NK-92 treated with Interleukin-12 subunit alpha and Interleukin-12 subunit beta, amount 100 ng/mL, for 24 hours (cell line): ENCODE data around the gene CTBP2.
"Not testable (repeated sequence)": the region's sequence is repeated elsewhere in the genome, so short reads cannot be mapped to it uniquely, and the experiment has no call there.

Experiments used
- DNase-seq: peaks from one replicate; lab custom pipeline; 2025; lab: John Stamatoyannopoulos, UW

Gene CTBP2

GRCh38 chr10:125158601-125159485 lies 1.5 kb downstream of the CTBP2 start:
- no peak for DNase-seq

DNA sequence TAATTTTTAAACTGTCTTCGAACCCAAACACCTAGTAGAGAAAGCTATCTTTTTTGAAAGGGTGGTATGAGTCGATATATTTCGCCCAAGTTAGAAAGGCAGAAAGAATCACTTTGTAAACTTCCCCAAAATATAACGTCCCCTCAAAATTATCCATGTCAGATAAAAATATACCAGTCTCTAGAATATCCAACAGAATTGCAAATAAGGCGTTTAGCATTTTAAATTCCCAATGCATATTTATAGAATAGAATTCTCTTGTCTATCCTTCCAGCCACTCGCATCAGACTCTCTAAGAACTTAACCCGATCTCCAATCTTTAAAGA lies 2.1 kb downstream of the CTBP2 start:
- DNase-seq = no peak

DNA sequence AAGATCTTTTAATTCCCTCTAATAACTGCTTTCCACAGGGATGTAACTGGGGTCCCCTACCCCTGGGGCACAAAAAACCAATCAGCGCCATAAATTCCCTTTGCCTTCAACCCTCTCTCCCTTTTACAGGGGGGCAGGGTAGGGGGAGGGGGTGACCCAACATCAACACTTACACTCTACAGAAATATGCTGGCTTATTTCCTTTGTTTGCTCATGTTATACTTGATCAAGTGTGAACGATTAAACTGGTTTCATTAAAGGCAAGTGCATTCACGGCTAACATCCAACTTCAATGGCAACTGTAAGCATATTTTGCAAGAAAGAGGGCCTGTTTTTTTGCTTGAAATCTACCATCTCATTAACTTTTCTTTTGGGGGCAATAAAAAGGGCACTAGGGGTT lies 2.9 kb downstream of the CTBP2 start:
- DNase-seq = no peak

DNA sequence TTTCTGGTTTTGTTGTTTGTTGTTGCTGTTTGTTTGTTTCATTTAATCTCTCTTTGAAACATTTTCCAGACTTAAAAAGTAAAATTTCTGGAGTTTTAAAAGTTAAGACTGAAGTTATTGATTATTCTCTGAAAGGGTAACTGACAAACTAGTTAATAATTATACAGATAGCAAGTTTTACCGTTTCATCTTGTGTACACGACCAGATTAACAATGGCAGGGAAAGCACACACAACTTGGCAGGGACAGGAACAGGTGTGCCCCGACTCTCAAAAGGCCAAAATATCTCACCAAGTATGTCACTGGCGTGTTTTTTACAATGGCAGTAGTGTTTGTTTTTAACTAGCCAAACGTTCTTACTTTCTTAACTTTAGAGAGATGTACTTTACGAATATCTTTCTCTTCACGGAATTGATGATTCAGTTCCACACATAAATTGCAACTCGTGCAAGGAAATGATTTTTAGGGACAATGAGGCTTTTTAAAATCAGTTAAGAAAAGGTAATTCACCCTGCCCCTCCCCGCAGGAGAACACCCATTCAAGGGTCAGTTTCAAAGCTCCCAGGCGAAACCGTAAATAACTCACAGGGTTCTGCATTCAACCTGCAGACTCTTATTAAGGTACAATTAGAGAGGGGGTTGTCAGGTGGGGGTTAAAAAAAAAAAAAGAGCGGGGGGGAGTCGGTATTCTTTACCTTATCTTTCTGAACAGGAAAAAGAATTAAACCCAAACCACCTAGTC lies 3.5 kb downstream of the CTBP2 start:
- DNase-seq = no peak

- no peak for DNase-seq
Observed at GRCh38 chr10:125156196-125156595, 4.2 kb downstream of the CTBP2 start.

GRCh38 chr10:125155101-125155500 lies 5.3 kb downstream of the CTBP2 start:
- DNase-seq = no peak

GRCh38 chr10:125154529-125154928 lies 5.8 kb downstream of the CTBP2 start:
- no peak for DNase-seq

GRCh38 chr10:125153703-125154490 lies 6.5 kb downstream of the CTBP2 start:
- no peak for DNase-seq

DNA sequence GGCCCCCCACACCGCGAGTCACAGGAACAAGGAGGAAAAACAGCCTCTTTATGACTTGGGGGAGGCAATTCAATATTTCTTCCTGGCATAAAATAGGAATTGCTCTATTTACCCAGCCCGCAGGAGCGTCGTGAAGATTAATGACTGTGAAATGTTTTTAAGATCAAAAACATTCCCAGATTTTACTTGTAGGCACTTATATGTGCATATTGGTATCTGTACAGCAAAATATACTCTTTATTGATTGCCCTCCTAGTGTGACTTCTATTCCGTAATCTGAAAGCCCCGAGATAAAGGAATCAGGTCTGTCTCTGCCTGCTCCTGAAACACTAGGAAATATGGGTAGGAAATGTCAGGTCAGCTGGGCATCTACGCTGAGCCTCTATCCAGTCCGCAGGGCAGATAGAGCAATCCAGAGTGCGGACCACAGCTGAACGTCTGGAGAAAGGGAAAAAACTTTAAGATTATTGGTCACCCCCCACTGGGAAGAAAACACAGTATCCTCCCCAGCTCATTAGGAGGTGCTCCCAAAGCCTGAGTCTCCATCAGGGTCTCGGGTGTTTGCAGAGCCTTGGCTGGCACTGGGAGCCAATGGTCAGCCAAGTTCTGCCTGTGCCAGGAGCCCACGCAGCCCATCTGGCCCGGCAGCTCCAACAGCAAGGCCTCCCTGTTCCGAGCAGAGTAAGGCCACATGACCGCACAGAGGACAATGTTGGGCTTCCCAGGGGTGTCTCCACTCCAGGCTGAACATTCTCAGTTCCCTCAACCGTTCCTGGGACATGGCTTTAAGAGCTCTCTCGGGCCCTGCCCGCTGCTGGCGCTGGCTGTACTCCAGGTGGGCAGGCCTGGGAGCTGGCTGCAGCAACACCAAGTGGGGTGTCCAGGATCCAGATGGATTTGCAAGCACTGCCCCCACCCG lies 7.7 kb downstream of the CTBP2 start:
- DNase-seq = no peak

DNA sequence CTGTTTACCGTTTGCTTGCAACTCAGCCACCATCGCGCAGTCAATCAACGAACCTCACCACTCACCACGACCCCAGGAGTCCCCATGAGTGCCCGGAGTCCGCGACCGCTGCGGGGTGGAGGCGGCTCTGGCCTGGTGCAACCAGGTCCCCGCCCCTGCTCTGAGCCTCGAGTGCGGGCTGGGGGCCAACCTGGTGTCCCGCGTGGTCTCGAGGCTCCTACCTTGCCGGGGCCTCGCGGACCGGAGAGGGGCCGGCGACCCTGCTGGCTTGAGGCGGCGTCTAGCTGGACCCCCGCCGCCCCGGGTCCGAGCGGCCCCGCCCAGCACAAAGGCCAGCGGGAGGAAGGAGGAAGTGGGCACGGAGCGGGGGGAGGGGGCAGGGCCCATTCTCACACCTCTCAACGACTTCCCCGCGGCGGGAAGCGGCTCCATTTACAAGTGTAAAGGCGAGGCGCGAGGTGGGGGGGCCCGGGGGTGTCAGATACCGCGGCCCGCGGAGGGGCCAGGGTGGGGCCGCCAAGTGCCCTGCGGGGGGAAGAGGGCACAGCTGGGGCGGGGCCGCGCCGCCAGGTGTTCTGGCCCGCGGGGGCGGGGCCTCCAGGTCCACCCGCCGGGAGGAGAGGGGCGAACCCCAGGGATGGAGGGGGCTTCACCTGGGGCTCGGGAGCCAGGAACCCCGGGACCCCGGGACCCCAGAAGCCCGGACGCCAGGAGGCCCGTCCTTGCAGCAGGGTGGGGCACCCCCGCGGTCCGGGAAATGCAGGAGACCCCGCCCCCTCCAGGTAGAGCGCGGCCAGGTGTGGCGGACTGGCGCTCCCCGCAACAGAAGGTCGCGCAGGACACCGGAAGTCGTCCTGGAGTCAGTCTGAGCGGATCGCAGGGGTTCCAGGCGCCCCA lies 8.6 kb downstream of the CTBP2 start:
- no peak for DNase-seq

GRCh38 chr10:125151170-125151552 lies 9.2 kb downstream of the CTBP2 start:
- DNase-seq = no peak

DNA sequence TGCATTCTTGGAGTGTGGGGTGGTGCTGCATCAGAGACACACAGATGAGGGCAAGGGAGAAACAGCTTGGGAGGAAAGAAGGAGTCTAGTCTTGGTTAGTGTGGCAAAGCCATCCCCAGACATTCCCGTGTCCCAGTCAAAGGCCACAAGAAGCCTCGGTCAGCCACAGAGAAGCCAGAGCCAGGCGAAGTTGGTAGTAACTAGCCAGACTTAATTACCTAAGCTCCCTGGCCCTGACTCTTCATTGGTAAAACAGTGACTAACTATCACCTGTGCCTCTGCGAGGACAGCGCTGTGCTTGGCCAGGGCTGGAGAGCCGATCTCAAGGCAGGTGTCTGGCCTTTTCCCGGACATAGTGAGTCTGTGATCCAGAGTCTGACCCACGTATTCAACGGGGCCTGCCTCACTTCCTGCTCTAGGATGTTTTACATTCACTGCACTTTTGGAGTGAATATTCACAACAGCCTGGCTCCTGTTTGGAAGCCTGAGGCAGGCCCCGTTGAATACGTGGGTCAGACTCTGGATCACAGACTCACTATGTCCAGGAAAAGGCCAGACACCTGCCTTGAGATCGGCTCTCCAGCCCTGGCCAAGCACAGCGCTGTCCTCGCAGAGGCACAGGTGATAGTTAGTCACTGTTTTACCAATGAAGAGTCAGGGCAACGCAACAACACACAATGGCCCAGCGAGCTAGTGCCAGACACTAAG lies 9.8 kb downstream of the CTBP2 start:
- not testable (repeated sequence) for DNase-seq

DNA sequence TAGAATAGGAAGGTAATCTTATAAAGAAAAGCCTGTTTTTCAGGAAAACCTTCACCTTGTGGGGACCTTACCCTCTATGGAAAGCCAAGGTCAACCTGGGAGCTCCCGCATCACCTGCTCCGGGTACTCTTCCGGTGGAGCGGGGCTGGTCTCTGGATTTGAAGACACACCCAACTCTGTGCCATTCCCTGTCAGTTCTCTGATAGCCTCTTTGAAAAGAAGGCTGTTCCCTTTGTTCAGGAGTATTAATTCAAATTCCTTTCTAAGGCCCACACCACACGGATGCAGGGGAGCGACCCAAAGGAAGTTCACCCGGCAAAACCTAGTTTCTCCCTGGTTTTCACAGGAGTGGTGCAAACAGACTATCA lies 10.7 kb downstream of the CTBP2 start:
- DNase-seq = no peak

- DNase-seq = no peak
Observed at GRCh38 chr10:125149036-125149679, 11.2 kb downstream of the CTBP2 start.

DNA sequence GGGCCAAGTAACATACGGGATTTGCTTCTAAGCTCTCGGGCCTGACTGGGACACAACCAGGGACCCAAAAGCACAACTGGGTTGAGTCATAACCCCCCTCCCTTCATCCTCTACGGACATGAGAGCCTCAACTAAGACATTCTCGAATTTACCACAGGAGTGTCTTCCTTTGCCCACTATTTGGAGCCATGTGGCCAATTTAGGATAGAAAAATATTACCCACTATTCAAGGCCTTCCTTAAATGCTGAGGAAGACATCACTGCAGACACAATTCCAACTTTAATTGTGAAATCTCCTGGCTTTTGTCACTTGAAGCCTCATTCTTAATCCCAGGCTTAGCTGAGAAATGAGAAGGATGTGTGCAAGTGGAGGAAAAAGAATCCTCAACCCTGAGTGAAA lies 11.8 kb downstream of the CTBP2 start:
- DNase-seq = no peak

GRCh38 chr10:125147971-125148439 lies 12.4 kb downstream of the CTBP2 start:
- no peak for DNase-seq

DNA sequence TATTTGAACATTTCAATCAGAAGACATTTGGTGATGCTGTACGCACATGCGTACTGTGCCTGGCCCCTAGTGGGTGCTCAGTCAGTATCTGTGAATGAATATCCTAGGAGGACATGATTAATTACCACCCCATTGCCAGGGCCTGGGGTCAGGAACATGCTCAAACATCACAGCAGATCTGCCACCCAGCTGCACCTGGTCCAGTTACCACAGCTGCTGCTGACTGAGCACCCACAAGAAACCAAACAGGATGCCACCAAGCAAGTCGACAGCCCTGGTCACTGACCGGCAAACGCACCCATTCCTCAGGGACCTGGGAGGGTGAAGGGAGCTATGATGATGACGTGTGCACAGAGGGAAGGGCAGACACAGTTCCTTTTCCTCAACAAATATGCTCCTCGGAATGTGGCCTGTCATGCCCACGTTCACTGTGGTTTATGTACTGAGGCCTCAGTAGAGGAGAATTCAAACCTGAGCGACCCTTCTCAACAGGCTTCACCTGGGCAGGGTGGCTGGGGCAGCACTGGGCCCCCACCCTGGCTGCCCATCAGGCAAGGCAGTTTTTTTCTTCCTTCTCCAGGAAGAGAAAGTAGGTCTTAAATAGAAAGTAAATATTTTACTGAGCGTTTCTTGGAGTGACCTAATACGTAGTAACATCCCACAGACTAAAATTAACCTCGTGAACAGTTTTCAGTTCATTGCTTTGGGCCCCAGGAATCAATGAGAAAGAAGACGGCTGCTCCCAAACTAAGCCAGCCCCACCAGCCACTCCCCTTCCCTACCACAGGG lies 13.4 kb downstream of the CTBP2 start:
- DNase-seq = no peak

DNA sequence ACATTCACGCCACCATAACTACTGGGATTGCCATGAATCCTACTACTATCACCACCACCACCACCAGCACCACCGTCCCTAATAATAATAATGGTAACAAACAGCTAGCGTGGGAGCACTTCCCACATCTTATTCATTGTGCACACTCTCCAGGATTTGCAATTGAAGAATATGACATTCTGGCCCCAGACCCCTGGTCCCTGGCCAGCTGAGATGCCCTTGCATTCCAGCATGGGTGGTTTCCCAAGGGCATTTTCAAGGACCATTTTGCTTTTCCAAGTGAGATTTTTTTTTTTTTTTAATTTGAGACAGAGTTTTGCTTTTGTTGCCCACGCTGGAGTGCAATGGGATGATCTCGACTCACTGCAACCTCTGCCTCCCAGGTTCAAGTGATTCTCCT lies 14.7 kb downstream of the CTBP2 start:
- DNase-seq = no peak
